MCF 10A (cell line): ENCODE measurements around the gene TSSK2. TPM values are rescaled to one million over a fixed set of nuclear protein-coding genes. Genes with fewer than 3 reads are reported as not detected.
A peak's percentile ranks its signal among the peaks of the same experiment; 100 is the strongest.
"Not testable (repeated sequence)": the region's sequence is repeated elsewhere in the genome, so short reads cannot be mapped to it uniquely, and the experiment has no call there.

ENCODE experiments used
- BruUV-seq: library from RNA; stranded (reverse); fragments of 400-500 nt; replicated peaks from 2 replicates; lab custom pipeline; 2021; lab: Mats Ljungman, UMichigan
- CTCF ChIA-PET: fragments of 300-600 bp; sonication (Branson Sonifier 250); formaldehyde crosslinking; extraction: SDS; loops from one replicate; lab custom pipeline; 2021; ENCODE audit warnings: antibody characterized with exemption, inconsistent platforms; lab: Yijun Ruan, JAX
- POLR2A ChIA-PET: fragments of 300-600, 350-650 bp; sonication (Branson Sonifier 250); formaldehyde crosslinking; extraction: SDS; loops from one replicate; lab custom pipeline; 2020; ENCODE audit warnings: antibody characterized with exemption, inconsistent platforms; lab: Yijun Ruan, JAX
- DNase-seq: peaks from one replicate; pipeline ENCODE4 v3.0.0-alpha.2; 2018; ENCODE audit not compliant: unreplicated experiment
- H3K27ac Mint-ChIP-seq: one replicate; pipeline ENCODE4 v1.8.0; 2022; ENCODE audit warnings: mild to moderate bottlenecking, low read depth, mixed read lengths; ENCODE audit not compliant: unreplicated experiment
- H3K27me3 Mint-ChIP-seq: one replicate; pipeline ENCODE4 v1.8.0; 2022; ENCODE audit warnings: mixed read lengths; ENCODE audit not compliant: insufficient read depth, unreplicated experiment
- H3K36me3 Mint-ChIP-seq: one replicate; pipeline ENCODE4 v1.8.0; 2022; ENCODE audit warnings: mild to moderate bottlenecking, moderate library complexity, mixed read lengths; ENCODE audit not compliant: insufficient read depth, unreplicated experiment
- H3K4me1 Mint-ChIP-seq: one replicate; pipeline ENCODE4 v1.8.0; 2022; ENCODE audit warnings: mixed read lengths; ENCODE audit not compliant: insufficient read depth, unreplicated experiment
- H3K4me3 Mint-ChIP-seq: one replicate; pipeline ENCODE4 v1.8.0; 2022; ENCODE audit warnings: mild to moderate bottlenecking, moderate library complexity, mixed read lengths; ENCODE audit not compliant: unreplicated experiment
- H3K9me3 Mint-ChIP-seq: one replicate; pipeline ENCODE4 v1.8.0; 2022; ENCODE audit warnings: mixed read lengths; ENCODE audit not compliant: unreplicated experiment
- CTCF ChIP-seq: fragments of 200-600 bp; IDR thresholded peaks from one replicate; pipeline ENCODE4 v1.8.0; 2022; ENCODE audit warnings: antibody characterized with exemption, mild to moderate bottlenecking; ENCODE audit not compliant: unreplicated experiment
- intact Hi-C: fragments of 100-400 bp; cut with micrococcal nuclease; formaldehyde crosslinking; loops from 2 replicates; pipeline ENCODE4 v1.14.1; 2022
- total RNA-seq: library from RNA; stranded (reverse); gene quantifications from 2 replicates; pipeline ENCODE4 v1.2.3, GENCODE V29; 2022

The TSSK2 gene
- total RNA-seq, 1 experiment from 2014 or later: not detected

GRCh38 chr22:19084586-19084985 lies 46.5 kb upstream of the TSSK2 start:
- intact Hi-C loops, DNase-seq, H3K4me3 Mint-ChIP-seq, H3K4me1 Mint-ChIP-seq, H3K27ac Mint-ChIP-seq, H3K9me3 Mint-ChIP-seq, BruUV-seq, H3K27me3 Mint-ChIP-seq: not testable (repeated sequence)
- CTCF ChIA-PET: interaction anchor here (0.7 to 1.1 kb wide), 9 partner anchors 8 to 41 kb away, joined by 3 to 6 read pairs (median 3); no protein-coding TSS in a partner anchor
- POLR2A ChIA-PET: interaction anchor here (0.9 to 1.0 kb wide), 2 partner anchors 14 to 38 kb away, joined by 4 to 7 read pairs; partner anchors contain the start of gene DGCR2
- H3K36me3 Mint-ChIP-seq: peaks cover 58% of the 10 kb centered on the region

GRCh38 chr22:19085233-19085718 lies 45.8 kb upstream of the TSSK2 start:
- intact Hi-C loops: no loop called here
- Mint-ChIP-seq H3K9me3 (no peaks in the 10 kb centered on the region), H3K27me3 (no peaks in the 10 kb centered on the region), H3K27ac (no peak overlapping the region), H3K36me3 (peaks cover 53% of the 10 kb centered on the region), H3K4me1 (peaks cover 5% of the 10 kb centered on the region), H3K4me3 (no peak overlapping the region)
- no TSS peak for BruUV-seq
- POLR2A ChIA-PET: interaction anchor here (0.9 to 1.0 kb wide), 2 partner anchors 14 to 37 kb away, joined by 4 to 7 read pairs; partner anchors contain the start of gene DGCR2
- CTCF ChIA-PET: interaction anchor here (0.5 to 1.1 kb wide), 12 partner anchors 9 to 1838 kb away, joined by 3 to 6 read pairs (median 3); no protein-coding TSS in a partner anchor
- DNase-seq: peak; percentile 38
- TF ChIP-seq CTCF: peak; percentile 41

GRCh38 chr22:19086417-19086816 lies 44.7 kb upstream of the TSSK2 start:
- no peaks in the 10 kb centered on the region for H3K9me3 Mint-ChIP-seq
- no peak overlapping the region for H3K27ac Mint-ChIP-seq
- ChIA-PET CTCF (no interaction called here), POLR2A (no interaction called here)
- intact Hi-C loops: no loop called here
- no TSS peak for BruUV-seq
- no peaks in the 10 kb centered on the region for H3K27me3 Mint-ChIP-seq
- DNase-seq: no peak
- H3K4me1 Mint-ChIP-seq: peaks cover 5% of the 10 kb centered on the region
- TF ChIP-seq CTCF: no peak
- H3K36me3 Mint-ChIP-seq: peaks cover 51% of the 10 kb centered on the region
- H3K4me3 Mint-ChIP-seq: no peak overlapping the region

GRCh38 chr22:19086896-19087295 lies 44.2 kb upstream of the TSSK2 start:
- ChIA-PET CTCF (no interaction called here), POLR2A (no interaction called here)
- no peak overlapping the region for H3K4me3 Mint-ChIP-seq

More at GRCh38 chr22:19086896-19087295, 44.2 kb upstream of the TSSK2 start:
- H3K27me3 Mint-ChIP-seq: no peaks in the 10 kb centered on the region
- intact Hi-C loops: no loop called here
- no peak for DNase-seq
- BruUV-seq: no TSS peak
- H3K36me3 Mint-ChIP-seq: peaks cover 47% of the 10 kb centered on the region
- TF ChIP-seq CTCF: no peak
- H3K9me3 Mint-ChIP-seq: no peaks in the 10 kb centered on the region
- H3K4me1 Mint-ChIP-seq: peaks cover 5% of the 10 kb centered on the region
- H3K27ac Mint-ChIP-seq: no peak overlapping the region
